K562 (cell line): Measurements from ENCODE around the gene PILRA. TPM values are rescaled to one million over a fixed set of nuclear protein-coding genes. Genes with fewer than 3 reads are reported as not detected.
"Not testable (repeated sequence)": the region's sequence is repeated elsewhere in the genome, so short reads cannot be mapped to it uniquely, and the experiment has no call there.

Source experiments
- ATAC-seq: fragments of 200-7000 bp; cut with Tn5 transposase; 3 replicates; pipeline ENCODE4 v1.9.1; 2020; ENCODE audit warnings: moderate library complexity
- BruUV-seq: library from RNA; stranded (reverse); fragments of 400-500 nt; replicated peaks from 2 replicates; lab custom pipeline; 2021; lab: Mats Ljungman, UMichigan
- CTCF ChIA-PET: fragments of 300-600 bp; formaldehyde crosslinking; extraction: SDS; loops from one replicate; lab custom pipeline; 2021; ENCODE audit warnings: low intra/inter-chr PET ratio; lab: Yijun Ruan, JAX
- POLR2A ChIA-PET: fragments of 300-600, 350-650 bp; sonication (Branson Sonifier 250); formaldehyde crosslinking; extraction: SDS; loops from one replicate; lab custom pipeline; 2021; ENCODE audit warnings: antibody characterized with exemption, inconsistent platforms; lab: Yijun Ruan, JAX
- DNase-seq, 4 experiments: peaks; one replicate each; pipeline versions ENCODE4 v3.0.0 to v3.0.0-alpha.2; 2011 to 2018; ENCODE audit warnings: low spot score in 3 of 4, mixed read lengths in 3 of 4; ENCODE audit errors: extremely low read depth in 1 of 4
- FAIRE-seq: peaks from 2 replicates; lab custom pipeline; 2011; peaks lifted over from hg19 to GRCh38; lab: Jason Lieb, UNC
- H2AFZ ChIP-seq: 2 replicates; pipeline ENCODE4 v1.6.0; 2011; ENCODE audit warnings: low read depth, low read length, control low read depth, inconsistent platforms
- H3K27ac ChIP-seq: fragments of 200-600 bp; 3 replicates; pipeline ENCODE4 v1.8.0; 2011; ENCODE audit warnings: low read depth, mild to moderate bottlenecking, control low read depth, inconsistent platforms, low read length, moderate library complexity, mixed read lengths; ENCODE audit errors: extremely low read depth
- H3K27me3 ChIP-seq, 2 experiments: fragments of 300-600 bp in 1 of 2; 2 replicates in 1 of 2; 3 replicates in 1 of 2; pipeline versions ENCODE4 v1.6.0 to v1.8.0; 2011; ENCODE audit warnings: inconsistent platforms in 2 of 2, low read length in 2 of 2, mild to moderate bottlenecking in 1 of 2, mixed read lengths in 1 of 2, moderate library complexity in 1 of 2; ENCODE audit not compliant: control insufficient read depth in 2 of 2, insufficient read depth in 2 of 2
- H3K36me3 ChIP-seq: fragments of 300-600 bp; 3 replicates; pipeline ENCODE4 v1.8.0; 2011; ENCODE audit warnings: mild to moderate bottlenecking, low read length, inconsistent platforms; ENCODE audit not compliant: control insufficient read depth, insufficient read depth
- H3K4me1 ChIP-seq, 2 experiments: fragments of 200-600 bp in 1 of 2; replicated peaks in 1 of 2; 2 replicates in 1 of 2; 3 replicates in 1 of 2; pipeline versions ENCODE4 v1.5.1 to v1.8.0; 2011; ENCODE audit warnings: inconsistent platforms in 2 of 2, low read length in 2 of 2, mild to moderate bottlenecking in 1 of 2, mixed read lengths in 1 of 2, moderate library complexity in 1 of 2; ENCODE audit not compliant: control insufficient read depth in 2 of 2, insufficient read depth in 2 of 2
- H3K4me2 ChIP-seq: 2 replicates; pipeline ENCODE4 v1.6.1; 2011; ENCODE audit warnings: low read length, control low read depth, inconsistent platforms, mixed read lengths; ENCODE audit not compliant: insufficient read depth
- H3K4me3 ChIP-seq: fragments of 200-600 bp; sonication (generic), shearing (Covaris generic); 2 replicates; pipeline ENCODE4 v1.5.1; 2016; ENCODE audit warnings: control low read depth, inconsistent platforms
- H3K79me2 ChIP-seq: fragments of 200-600 bp; 3 replicates; pipeline ENCODE4 v1.8.0; 2011; ENCODE audit warnings: low read length, inconsistent platforms; ENCODE audit not compliant: control insufficient read depth, insufficient read depth
- H3K9ac ChIP-seq, 2 experiments: 2 replicates each; pipeline versions ENCODE4 v1.6.0 to v1.6.1; 2011; ENCODE audit warnings: low read depth in 2 of 2, low read length in 2 of 2, control low read depth in 1 of 2, inconsistent platforms in 1 of 2, mild to moderate bottlenecking in 1 of 2, mixed read lengths in 1 of 2; ENCODE audit not compliant: insufficient read depth in 1 of 2
- H3K9me1 ChIP-seq: one replicate; pipeline ENCODE4 v1.6.0; 2011; ENCODE audit warnings: inconsistent platforms, mild to moderate bottlenecking, low read length, moderate library complexity; ENCODE audit not compliant: control insufficient read depth, insufficient read depth
- H3K9me3 ChIP-seq: replicated peaks from 2 replicates; pipeline ENCODE4 v1.5.1; 2011; ENCODE audit warnings: low read depth, low read length, inconsistent platforms; ENCODE audit not compliant: control insufficient read depth, insufficient read depth
- H4K20me1 ChIP-seq: replicated peaks from 2 replicates; pipeline ENCODE4 v1.6.1; 2011; ENCODE audit warnings: low read length, inconsistent platforms, mixed read lengths; ENCODE audit not compliant: control insufficient read depth, insufficient read depth
- JUND ChIP-seq, 2 experiments: IDR thresholded peaks; 2 replicates in 1 of 2; 3 replicates in 1 of 2; pipeline ENCODE4 v1.6.1; 2011; ENCODE audit warnings: borderline replicate concordance in 2 of 2, low read depth in 2 of 2, low read length in 2 of 2, improper control_type of control experiment in 1 of 2, missing biosample characterization in 1 of 2, missing genetic modification characterization in 1 of 2, missing genetic modification reagents in 1 of 2
- MTA1 ChIP-seq: fragments of 450-650 bp; IDR thresholded peaks from 2 replicates; pipeline ENCODE4 v1.6.1; 2017; ENCODE audit warnings: borderline replicate concordance
- RAD51 ChIP-seq: fragments of 450-650 bp; IDR thresholded peaks from 2 replicates; pipeline ENCODE4 v1.7.1; 2016; ENCODE audit warnings: low read depth, mild to moderate bottlenecking, borderline replicate concordance
- TBP ChIP-seq: optimal IDR thresholded peaks from 2 replicates; pipeline ENCODE3; 2011; ENCODE audit warnings: low read depth, low read length, improper control_type of control experiment
- WGBS: fragments of 100-300 bp; shearing (Covaris generic); methylation state at CpG from one replicate; pipeline ENCODE4 v1.1.6; 2016; ENCODE audit warnings: low coverage, mixed read lengths; ENCODE audit not compliant: insufficient coverage; ENCODE audit errors: missing lambda C conversion rate; 5-methylcytosine and 5-hydroxymethylcytosine counted together
- in situ Hi-C: fragments of 300-500 bp; cut with MboI; formaldehyde crosslinking; loops from 4 replicates; pipeline ENCODE4 v1.15.0; 2018; ENCODE audit warnings: inconsistent platforms, mixed read lengths
- intact Hi-C: fragments of 100-400 bp; cut with micrococcal nuclease; formaldehyde crosslinking; loops from 2 replicates; pipeline ENCODE4 v1.14.2; 2022
- polyA plus RNA-seq, 8 experiments: library from polyadenylated mRNA; depleted of rRNA in 4 of 8; stranded (reverse) in 5 of 8; unstranded in 3 of 8; fragments of >200 nt; fragmentation: Nextera tagmentation in 2 of 8; fragmentation: Illumina TruSeq in 1 of 8; extraction: Ambion mirVana in 2 of 8; extraction: Trizol in 1 of 8; gene quantifications; 2 replicates each; pipeline versions ENCODE4 v1.2.1 to v1.2.3, GENCODE V29; 2011 to 2014; ENCODE audit warnings: inconsistent platforms in 1 of 8, missing spikeins in 1 of 8
- total RNA-seq, 7 experiments: library from RNA; depleted of rRNA in 6 of 7; stranded (reverse); fragments of >200 nt in 6 of 7; fragmentation: Illumina TruSeq in 2 of 7; extraction: Trizol in 2 of 7; gene quantifications; 2 replicates each; pipeline versions ENCODE4 v1.2.1 to v1.2.3, GENCODE V29; 2011 to 2021; ENCODE audit warnings: low replicate concordance in 1 of 7
- TF ChIP-seq, protein P1 (sequence below), 2 experiments: fragments of 450-650 bp; formaldehyde crosslinking in 1 of 2; IDR thresholded peaks; 2 replicates each; pipeline versions ENCODE4 v1.4.0 to v1.6.1; 2014 to 2020; ENCODE audit warnings: mild to moderate bottlenecking in 2 of 2, borderline replicate concordance in 1 of 2, low read depth in 1 of 2
- TF ChIP-seq, protein P2 (sequence below): fragments of 250-450 bp; sonication (Bioruptor Pico); IDR thresholded peaks from 2 replicates; pipeline ENCODE4 v1.8.0; 2021; ENCODE audit warnings: borderline replicate concordance, mild to moderate bottlenecking, moderate library complexity; ENCODE audit not compliant: poor library complexity, severe bottlenecking
- TF ChIP-seq, protein P3 (sequence below): IDR thresholded peaks from 2 replicates; pipeline ENCODE4 v1.6.1; 2014; ENCODE audit warnings: antibody characterized with exemption

PILRA gene
- total and polyA plus RNA-seq, 9 of the 15 experiments (the other 6 are each of a cell fraction or from before 2014, with no cell fraction given), result 0.13 to 1.8 (median 0.62) TPM

DNA sequence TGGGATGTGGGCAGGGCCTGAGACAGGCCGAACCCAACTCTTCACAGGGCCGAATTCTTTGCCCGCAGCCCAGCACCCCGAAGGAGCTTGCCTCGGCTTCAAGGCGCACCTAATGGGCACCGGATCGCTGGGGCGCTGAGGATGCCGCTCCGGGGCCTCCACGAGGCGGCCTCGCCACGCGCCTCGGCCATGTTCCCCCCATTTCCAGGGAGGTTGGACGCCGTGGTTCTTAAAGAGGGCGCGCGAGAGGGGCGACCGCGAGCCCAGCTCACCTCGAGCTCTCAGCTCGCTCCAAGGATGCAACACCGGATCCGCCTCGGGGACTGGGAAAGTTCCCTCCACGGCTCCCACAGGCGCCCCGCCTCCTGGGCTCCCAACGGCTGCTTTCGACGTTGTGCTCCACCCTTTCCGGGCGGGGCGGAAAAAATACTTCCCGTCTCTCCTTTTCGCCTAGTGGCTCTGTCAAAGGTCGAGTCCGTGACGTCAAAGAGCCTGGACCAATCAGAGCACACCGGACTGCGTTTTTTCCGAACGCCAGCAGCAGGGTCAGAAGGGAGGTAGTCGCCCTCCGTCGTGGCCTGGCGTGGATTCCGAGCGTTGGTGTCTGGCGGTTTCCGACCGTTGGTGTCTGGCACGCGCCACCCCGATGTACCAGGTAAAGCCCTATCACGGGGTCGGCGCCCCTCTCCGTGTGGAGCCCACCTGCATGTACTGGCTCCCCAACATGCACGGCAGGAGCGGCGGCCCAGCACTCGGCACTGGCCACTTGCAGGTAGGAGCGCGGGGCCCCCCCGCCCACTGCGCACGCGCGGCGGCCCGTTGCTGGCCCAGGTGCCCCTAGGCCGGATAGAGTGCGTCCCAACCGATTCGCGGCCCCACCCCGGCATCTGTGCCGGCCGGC, 37.5 kb upstream of the PILRA start:
- under 1% methylated on average over 74 of the region's 85 CpGs for WGBS
- H3K9me3 ChIP-seq; H3K9me1 ChIP-seq; H3K27me3 ChIP-seq; FAIRE-seq; CTCF ChIA-PET; H4K20me1 ChIP-seq; in situ Hi-C loops; intact Hi-C loops; TF ChIP-seq JUND (tag; IDR thresholded peaks at IDR 0.05; ENCODE audit: borderline replicate concordance, low read depth, low read length): not testable (repeated sequence)
- Histone ChIP-seq H3K36me3 (peaks cover 31% of the 10 kb centered on the region), H3K27ac (peak overlapping the region; percentile 79), H3K79me2 (peaks cover 48% of the 10 kb centered on the region), H3K4me1 (peaks cover 0 to 16% of the 10 kb centered on the region in 2 experiments; a peak in 3 of 5 replicates), H3K9ac (peak overlapping the region; percentile 61 to 98), H2AFZ (peak overlapping the region; percentile 93), H3K4me3 (peak overlapping the region; percentile 63), H3K4me2 (peak overlapping the region; percentile 88)
- ATAC-seq, result peak; percentile 98
- peak; percentile 82 to 95 (median 88) for DNase-seq
- POLR2A ChIA-PET, result interaction anchor here (0.6 to 1.0 kb wide), 3 partner anchors 52 to 190 kb away, joined by 3 read pairs; no protein-coding TSS in a partner anchor
- BruUV-seq, result TSS peak; percentile 68
- TF ChIP-seq JUND (IDR thresholded peaks at IDR 0.05; ENCODE audit: borderline replicate concordance, low read depth, low read length) (peak; percentile 52; the same call in 1 of the 2 replicates), RAD51 (peak; percentile 7; the same call in 1 of the 2 replicates), TBP (peak; percentile 74), MTA1 (peak; percentile 79; the same call in 1 of the 2 replicates)
- TF ChIP-seq, protein P1, sequence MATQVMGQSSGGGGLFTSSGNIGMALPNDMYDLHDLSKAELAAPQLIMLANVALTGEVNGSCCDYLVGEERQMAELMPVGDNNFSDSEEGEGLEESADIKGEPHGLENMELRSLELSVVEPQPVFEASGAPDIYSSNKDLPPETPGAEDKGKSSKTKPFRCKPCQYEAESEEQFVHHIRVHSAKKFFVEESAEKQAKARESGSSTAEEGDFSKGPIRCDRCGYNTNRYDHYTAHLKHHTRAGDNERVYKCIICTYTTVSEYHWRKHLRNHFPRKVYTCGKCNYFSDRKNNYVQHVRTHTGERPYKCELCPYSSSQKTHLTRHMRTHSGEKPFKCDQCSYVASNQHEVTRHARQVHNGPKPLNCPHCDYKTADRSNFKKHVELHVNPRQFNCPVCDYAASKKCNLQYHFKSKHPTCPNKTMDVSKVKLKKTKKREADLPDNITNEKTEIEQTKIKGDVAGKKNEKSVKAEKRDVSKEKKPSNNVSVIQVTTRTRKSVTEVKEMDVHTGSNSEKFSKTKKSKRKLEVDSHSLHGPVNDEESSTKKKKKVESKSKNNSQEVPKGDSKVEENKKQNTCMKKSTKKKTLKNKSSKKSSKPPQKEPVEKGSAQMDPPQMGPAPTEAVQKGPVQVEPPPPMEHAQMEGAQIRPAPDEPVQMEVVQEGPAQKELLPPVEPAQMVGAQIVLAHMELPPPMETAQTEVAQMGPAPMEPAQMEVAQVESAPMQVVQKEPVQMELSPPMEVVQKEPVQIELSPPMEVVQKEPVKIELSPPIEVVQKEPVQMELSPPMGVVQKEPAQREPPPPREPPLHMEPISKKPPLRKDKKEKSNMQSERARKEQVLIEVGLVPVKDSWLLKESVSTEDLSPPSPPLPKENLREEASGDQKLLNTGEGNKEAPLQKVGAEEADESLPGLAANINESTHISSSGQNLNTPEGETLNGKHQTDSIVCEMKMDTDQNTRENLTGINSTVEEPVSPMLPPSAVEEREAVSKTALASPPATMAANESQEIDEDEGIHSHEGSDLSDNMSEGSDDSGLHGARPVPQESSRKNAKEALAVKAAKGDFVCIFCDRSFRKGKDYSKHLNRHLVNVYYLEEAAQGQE (IDR thresholded peaks at IDR 0.05; ENCODE audit: borderline replicate concordance), result not testable (repeated sequence)
- TF ChIP-seq, protein P1 (CRISPR knock-in tag; IDR thresholded peaks at IDR 0.05; ENCODE audit: low read depth), result peak; percentile 81; the same call in 1 of the 2 replicates
- TF ChIP-seq, protein P2, sequence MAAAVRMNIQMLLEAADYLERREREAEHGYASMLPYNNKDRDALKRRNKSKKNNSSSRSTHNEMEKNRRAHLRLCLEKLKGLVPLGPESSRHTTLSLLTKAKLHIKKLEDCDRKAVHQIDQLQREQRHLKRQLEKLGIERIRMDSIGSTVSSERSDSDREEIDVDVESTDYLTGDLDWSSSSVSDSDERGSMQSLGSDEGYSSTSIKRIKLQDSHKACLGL, result peak; percentile 53
- TF ChIP-seq, protein P3, sequence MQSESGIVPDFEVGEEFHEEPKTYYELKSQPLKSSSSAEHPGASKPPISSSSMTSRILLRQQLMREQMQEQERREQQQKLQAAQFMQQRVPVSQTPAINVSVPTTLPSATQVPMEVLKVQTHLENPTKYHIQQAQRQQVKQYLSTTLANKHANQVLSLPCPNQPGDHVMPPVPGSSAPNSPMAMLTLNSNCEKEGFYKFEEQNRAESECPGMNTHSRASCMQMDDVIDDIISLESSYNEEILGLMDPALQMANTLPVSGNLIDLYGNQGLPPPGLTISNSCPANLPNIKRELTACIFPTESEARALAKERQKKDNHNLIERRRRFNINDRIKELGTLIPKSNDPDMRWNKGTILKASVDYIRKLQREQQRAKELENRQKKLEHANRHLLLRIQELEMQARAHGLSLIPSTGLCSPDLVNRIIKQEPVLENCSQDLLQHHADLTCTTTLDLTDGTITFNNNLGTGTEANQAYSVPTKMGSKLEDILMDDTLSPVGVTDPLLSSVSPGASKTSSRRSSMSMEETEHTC, result 0 out of 2 replicates have a peak, but pooled peaks have one; percentile 21
